ENCODE measurements around the gene CISH. TPM values are rescaled to one million over a fixed set of nuclear protein-coding genes. Genes with fewer than 3 reads are reported as not detected.

CISH gene
- total and polyA plus RNA-seq, 10 of the 15 experiments (the other 5 are each of a cell fraction or from before 2014, with no cell fraction given), result 0.21 to 4.4 (median 1.8) TPM

- H3K4me2 ChIP-seq (ENCODE audit: control insufficient read depth, insufficient read depth), result no peak overlapping the region
- FAIRE-seq, result no peak
- no peak overlapping the region for H3K27ac ChIP-seq (ENCODE audit: control insufficient read depth, insufficient read depth)
- ATAC-seq, result no peak
- no peak for DNase-seq (ENCODE audit: low read depth, low spot score)
- ChIA-PET CTCF (interaction anchor here (10.8 kb wide), 1 partner anchor 31 kb away, joined by 250 read pairs; the partner anchor contains the start of gene MAPKAPK3), POLR2A (interaction anchor here (0.6 kb wide), 1 partner anchor 903 kb away, joined by 3 read pairs; no protein-coding TSS in a partner anchor), RAD21 (ENCODE audit: unreplicated experiment) (no interaction called here), SMC1A (ENCODE audit: uncharacterized antibody, unreplicated experiment) (interaction anchor here (0.5 to 1.4 kb wide), 3 partner anchors 33 to 321 kb away, joined by 3 to 4 read pairs (median 3); partner anchors contain the start of gene CISH)
- BruUV-seq (replicated peaks), result no TSS peak
- H3K79me2 ChIP-seq (ENCODE audit: control insufficient read depth, insufficient read depth, low read length), result no peaks in the 10 kb centered on the region
- no peaks in the 10 kb centered on the region for H3K4me1 ChIP-seq (ENCODE audit: control insufficient read depth, insufficient read depth, low read length)
- no peaks in the 10 kb centered on the region for H3K27me3 ChIP-seq (replicated peaks in 1 of 2; ENCODE audit: control insufficient read depth in 2 of 2, insufficient read depth in 2 of 2, low read length in 1 of 2)
- WGBS (ENCODE audit: insufficient coverage, insufficient replicate concordance, low lambda C conversion rate, missing lambda C conversion rate), result 49% methylated on average over 8 of the region's 8 CpGs
- in situ Hi-C loops (cut with MboI) (no loop called here), intact Hi-C loops (cut with micrococcal nuclease; ENCODE audit: unreplicated experiment) (no loop called here)
- peaks cover 5 to 9% of the 10 kb centered on the region in 2 experiments; a peak in 3 of 4 replicates for H3K36me3 ChIP-seq (ENCODE audit: control insufficient read depth in 2 of 2, insufficient read depth in 2 of 2, low read length in 1 of 2)
- H3K9me3 ChIP-seq (replicated peaks; ENCODE audit: control insufficient read depth, insufficient read depth, low read length), result no peaks in the 10 kb centered on the region
- no peak overlapping the region for H2AFZ ChIP-seq (ENCODE audit: control insufficient read depth, low read depth, low read length)
- H3K9ac ChIP-seq (ENCODE audit: control insufficient read depth, insufficient read depth, low read length), result no peak overlapping the region
- H3K4me3 ChIP-seq, result no peak overlapping the region
- H4K20me1 ChIP-seq (ENCODE audit: control insufficient read depth, insufficient read depth), result no peaks in the 10 kb centered on the region; the same call in 1 of the 2 replicates
- TF ChIP-seq IRF5 (IDR thresholded peaks at IDR 0.05; ENCODE audit: borderline replicate concordance) (no peak), PAX5 (IDR thresholded peaks at IDR 0.05; ENCODE audit: borderline replicate concordance, low read depth, low read length) (no peak), ELK1 (IDR thresholded peaks at IDR 0.05; ENCODE audit: low read depth, low read length) (no peak), IKZF2 (IDR thresholded peaks at IDR 0.05) (no peak), RUNX3 (IDR thresholded peaks at IDR 0.05; ENCODE audit: low read length) (no peak), RAD21 (IDR thresholded peaks at IDR 0.05; ENCODE audit: insufficient read depth, low read depth, low read length) (no peak), SMC3 (IDR thresholded peaks at IDR 0.05; ENCODE audit: borderline replicate concordance, low read length) (no peak), NBN (IDR thresholded peaks at IDR 0.05) (no peak), STAT1 (conservative IDR thresholded peaks at IDR 0.05) (no peak), FOXM1 (IDR thresholded peaks at IDR 0.05; ENCODE audit: low read depth, low read length) (no peak), TCF12 (IDR thresholded peaks at IDR 0.05; ENCODE audit: low read depth, low read length) (no peak), NFIC (IDR thresholded peaks at IDR 0.05; ENCODE audit: low read depth, low read length) (no peak), SUZ12 (IDR thresholded peaks at IDR 0.05; ENCODE audit: unreplicated experiment) (no peak), LARP7 (IDR thresholded peaks at IDR 0.05) (no peak)
- TF ChIP-seq, protein P1, sequence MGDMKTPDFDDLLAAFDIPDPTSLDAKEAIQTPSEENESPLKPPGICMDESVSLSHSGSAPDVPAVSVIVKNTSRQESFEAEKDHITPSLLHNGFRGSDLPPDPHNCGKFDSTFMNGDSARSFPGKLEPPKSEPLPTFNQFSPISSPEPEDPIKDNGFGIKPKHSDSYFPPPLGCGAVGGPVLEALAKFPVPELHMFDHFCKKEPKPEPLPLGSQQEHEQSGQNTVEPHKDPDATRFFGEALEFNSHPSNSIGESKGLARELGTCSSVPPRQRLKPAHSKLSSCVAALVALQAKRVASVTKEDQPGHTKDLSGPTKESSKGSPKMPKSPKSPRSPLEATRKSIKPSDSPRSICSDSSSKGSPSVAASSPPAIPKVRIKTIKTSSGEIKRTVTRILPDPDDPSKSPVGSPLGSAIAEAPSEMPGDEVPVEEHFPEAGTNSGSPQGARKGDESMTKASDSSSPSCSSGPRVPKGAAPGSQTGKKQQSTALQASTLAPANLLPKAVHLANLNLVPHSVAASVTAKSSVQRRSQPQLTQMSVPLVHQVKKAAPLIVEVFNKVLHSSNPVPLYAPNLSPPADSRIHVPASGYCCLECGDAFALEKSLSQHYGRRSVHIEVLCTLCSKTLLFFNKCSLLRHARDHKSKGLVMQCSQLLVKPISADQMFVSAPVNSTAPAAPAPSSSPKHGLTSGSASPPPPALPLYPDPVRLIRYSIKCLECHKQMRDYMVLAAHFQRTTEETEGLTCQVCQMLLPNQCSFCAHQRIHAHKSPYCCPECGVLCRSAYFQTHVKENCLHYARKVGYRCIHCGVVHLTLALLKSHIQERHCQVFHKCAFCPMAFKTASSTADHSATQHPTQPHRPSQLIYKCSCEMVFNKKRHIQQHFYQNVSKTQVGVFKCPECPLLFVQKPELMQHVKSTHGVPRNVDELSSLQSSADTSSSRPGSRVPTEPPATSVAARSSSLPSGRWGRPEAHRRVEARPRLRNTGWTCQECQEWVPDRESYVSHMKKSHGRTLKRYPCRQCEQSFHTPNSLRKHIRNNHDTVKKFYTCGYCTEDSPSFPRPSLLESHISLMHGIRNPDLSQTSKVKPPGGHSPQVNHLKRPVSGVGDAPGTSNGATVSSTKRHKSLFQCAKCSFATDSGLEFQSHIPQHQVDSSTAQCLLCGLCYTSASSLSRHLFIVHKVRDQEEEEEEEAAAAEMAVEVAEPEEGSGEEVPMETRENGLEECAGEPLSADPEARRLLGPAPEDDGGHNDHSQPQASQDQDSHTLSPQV (IDR thresholded peaks at IDR 0.05), result no peak
- TF ChIP-seq, protein P2, sequence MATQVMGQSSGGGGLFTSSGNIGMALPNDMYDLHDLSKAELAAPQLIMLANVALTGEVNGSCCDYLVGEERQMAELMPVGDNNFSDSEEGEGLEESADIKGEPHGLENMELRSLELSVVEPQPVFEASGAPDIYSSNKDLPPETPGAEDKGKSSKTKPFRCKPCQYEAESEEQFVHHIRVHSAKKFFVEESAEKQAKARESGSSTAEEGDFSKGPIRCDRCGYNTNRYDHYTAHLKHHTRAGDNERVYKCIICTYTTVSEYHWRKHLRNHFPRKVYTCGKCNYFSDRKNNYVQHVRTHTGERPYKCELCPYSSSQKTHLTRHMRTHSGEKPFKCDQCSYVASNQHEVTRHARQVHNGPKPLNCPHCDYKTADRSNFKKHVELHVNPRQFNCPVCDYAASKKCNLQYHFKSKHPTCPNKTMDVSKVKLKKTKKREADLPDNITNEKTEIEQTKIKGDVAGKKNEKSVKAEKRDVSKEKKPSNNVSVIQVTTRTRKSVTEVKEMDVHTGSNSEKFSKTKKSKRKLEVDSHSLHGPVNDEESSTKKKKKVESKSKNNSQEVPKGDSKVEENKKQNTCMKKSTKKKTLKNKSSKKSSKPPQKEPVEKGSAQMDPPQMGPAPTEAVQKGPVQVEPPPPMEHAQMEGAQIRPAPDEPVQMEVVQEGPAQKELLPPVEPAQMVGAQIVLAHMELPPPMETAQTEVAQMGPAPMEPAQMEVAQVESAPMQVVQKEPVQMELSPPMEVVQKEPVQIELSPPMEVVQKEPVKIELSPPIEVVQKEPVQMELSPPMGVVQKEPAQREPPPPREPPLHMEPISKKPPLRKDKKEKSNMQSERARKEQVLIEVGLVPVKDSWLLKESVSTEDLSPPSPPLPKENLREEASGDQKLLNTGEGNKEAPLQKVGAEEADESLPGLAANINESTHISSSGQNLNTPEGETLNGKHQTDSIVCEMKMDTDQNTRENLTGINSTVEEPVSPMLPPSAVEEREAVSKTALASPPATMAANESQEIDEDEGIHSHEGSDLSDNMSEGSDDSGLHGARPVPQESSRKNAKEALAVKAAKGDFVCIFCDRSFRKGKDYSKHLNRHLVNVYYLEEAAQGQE (IDR thresholded peaks at IDR 0.05; ENCODE audit: low read depth, low read length), result no peak
These were observed 37.9 kb upstream of the CISH start for GRCh38 chr3:50649451-50649931.

Data from GM12878 (cell line).